Activated naive CD8-positive, alpha-beta T cell treated with anti-CD3 and anti-CD28 coated beads, Interleukin-2, amount 10 ng/mL, durations not matched to agents 7 days and 5 days (primary cell): ENCODE measurements around the gene MAST4. TPM values are rescaled to one million over a fixed set of nuclear protein-coding genes. Genes with fewer than 3 reads are reported as not detected.
A peak's percentile ranks its signal among the peaks of the same experiment; 100 is the strongest.

ENCODE experiments used
- ATAC-seq: fragments of 150-1000 bp; cut with Tn5 transposase; one replicate; pipeline ENCODE4 v1.10.0; 2021; ENCODE audit warnings: low read depth, moderate library complexity
- POLR2A ChIA-PET: fragments of 350-600 bp; sonication (Branson Sonifier 250); formaldehyde crosslinking; loops from one replicate; lab custom pipeline; 2021; ENCODE audit warnings: antibody characterized with exemption; lab: Charles Lee
- DNase-seq: peaks from one replicate; pipeline ENCODE4 v3.0.0; 2021
- H3K27ac Mint-ChIP-seq: one replicate; pipeline ENCODE4 v1.8.0; 2022; ENCODE audit warnings: mild to moderate bottlenecking, mixed read lengths
- H3K27me3 Mint-ChIP-seq: one replicate; pipeline ENCODE4 v1.8.0; 2022; ENCODE audit warnings: mild to moderate bottlenecking, moderate library complexity, mixed read lengths
- H3K36me3 Mint-ChIP-seq: one replicate; pipeline ENCODE4 v1.8.0; 2021; ENCODE audit warnings: mild to moderate bottlenecking, mixed read lengths
- H3K4me1 Mint-ChIP-seq: one replicate; pipeline ENCODE4 v1.8.0; 2021; ENCODE audit warnings: mixed read lengths
- H3K4me3 Mint-ChIP-seq: one replicate; pipeline ENCODE4 v1.8.0; 2022; ENCODE audit warnings: mild to moderate bottlenecking, moderate library complexity, mixed read lengths
- H3K9me3 Mint-ChIP-seq: one replicate; pipeline ENCODE4 v1.8.0; 2021; ENCODE audit warnings: mixed read lengths
- total RNA-seq, 2 experiments: library from RNA; stranded (reverse); gene quantifications; one replicate each; pipeline ENCODE4 v1.2.3, GENCODE V29; 2021

Gene MAST4
- total RNA-seq, 2 experiments from 2014 or later: 13.4 to 14.3 TPM

DNA sequence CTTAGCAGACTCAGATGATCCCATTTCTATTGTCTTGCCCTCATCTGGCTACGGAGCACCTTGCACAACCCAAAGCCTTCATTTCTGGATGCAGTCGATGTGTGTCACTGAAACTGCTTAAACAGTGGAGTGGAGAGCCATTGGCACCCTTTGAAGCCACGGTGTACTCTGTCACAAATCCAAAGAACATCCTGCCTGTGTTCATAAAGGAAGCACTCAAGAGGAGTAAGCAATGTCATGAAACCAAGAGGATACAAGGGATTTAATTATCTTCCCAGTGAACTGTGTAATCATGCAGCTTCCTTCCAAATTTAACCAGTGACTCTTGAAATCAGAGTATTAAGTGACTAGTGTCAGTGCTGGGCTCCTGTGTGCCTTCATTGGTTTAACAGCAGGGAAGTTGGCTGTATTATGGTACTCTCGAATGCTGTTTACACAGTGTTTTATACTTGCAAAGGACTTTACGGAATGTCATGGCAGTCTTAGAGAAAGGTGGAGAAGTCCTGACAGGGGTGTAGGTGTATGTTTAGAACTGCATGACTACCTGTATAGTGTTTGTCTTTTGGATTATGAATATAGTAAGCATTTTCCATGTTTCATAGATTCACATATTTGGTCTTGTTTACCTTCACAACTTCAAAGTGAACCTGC, 558.5 kb downstream of the MAST4 start:
- Mint-ChIP-seq H3K27me3 (no peaks in the 10 kb centered on the region), H3K9me3 (no peaks in the 10 kb centered on the region), H3K4me3 (no peak overlapping the region), H3K4me1 (peaks cover 25% of the 10 kb centered on the region), H3K27ac (no peak overlapping the region), H3K36me3 (peaks cover 12% of the 10 kb centered on the region)
- ATAC-seq (no peak), DNase-seq (no peak)
- POLR2A ChIA-PET: no interaction called here

DNA sequence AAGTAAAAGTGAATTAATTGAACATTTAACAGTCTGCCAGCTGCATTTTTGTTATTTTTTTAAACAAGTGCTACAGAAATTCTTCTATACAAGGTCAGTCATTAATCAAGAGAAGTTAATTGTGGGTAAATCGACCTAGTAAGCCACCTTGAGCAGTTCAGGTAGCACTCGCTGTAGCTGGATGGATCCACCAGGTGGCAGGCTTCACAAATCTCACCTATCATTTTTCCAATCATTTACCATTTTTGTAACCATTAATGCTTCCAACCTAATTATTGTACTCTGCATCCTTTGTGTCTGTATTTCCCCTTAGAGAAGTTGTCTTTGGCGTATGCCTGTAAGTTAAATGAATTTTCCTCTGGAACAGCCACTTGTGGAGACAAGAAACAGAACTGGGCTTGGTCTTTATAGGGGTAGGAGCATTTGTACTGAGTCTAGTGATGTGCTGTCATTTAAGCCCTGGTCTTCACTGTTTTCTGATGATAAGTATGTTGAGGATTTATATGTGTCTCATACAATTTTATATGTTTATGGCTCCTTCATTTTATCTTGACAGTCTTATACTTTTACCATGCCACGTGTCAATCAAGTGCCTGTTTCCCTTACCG, 560.9 kb downstream of the MAST4 start:
- H3K27me3 Mint-ChIP-seq: no peaks in the 10 kb centered on the region
- DNase-seq (peak; percentile 51), ATAC-seq (peak; percentile 55)
- peaks cover 42% of the 10 kb centered on the region for H3K4me1 Mint-ChIP-seq
- no peak overlapping the region for H3K4me3 Mint-ChIP-seq
- H3K36me3 Mint-ChIP-seq: peaks cover 12% of the 10 kb centered on the region
- POLR2A ChIA-PET: interaction anchor here (1.5 to 2.6 kb wide), 2 partner anchors 9 to 51 kb away, joined by 7 to 19 read pairs; no protein-coding TSS in a partner anchor
- peak overlapping the region; percentile 1 for H3K27ac Mint-ChIP-seq
- H3K9me3 Mint-ChIP-seq: no peaks in the 10 kb centered on the region

DNA sequence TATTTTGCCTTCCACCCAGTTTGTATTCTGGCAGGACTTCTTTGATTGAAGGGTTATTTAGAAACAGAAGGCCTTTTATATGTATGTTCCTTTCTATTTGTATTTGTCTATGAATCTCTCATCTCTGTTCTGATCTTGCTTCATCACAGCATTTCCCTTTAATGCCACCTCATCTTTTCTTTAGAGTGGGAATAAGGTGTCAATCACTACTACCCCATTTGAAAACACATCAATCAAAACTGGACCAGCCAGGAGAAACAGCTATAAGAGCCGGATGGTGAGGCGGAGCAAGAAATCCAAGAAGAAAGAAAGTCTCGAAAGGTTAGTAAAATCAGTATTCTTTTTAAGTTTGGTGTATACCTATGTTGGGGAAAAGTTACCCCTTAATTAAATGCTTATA, 564.1 kb downstream of the MAST4 start:
- Mint-ChIP-seq H3K36me3 (peaks cover 35% of the 10 kb centered on the region), H3K9me3 (no peaks in the 10 kb centered on the region), H3K4me3 (peak overlapping the region; percentile 61), H3K27ac (peak overlapping the region; percentile 55), H3K4me1 (peaks cover 50% of the 10 kb centered on the region), H3K27me3 (no peaks in the 10 kb centered on the region)
- POLR2A ChIA-PET: interaction anchor here (11.1 kb wide), 1 partner anchor 44 kb away, joined by 341 read pairs; no protein-coding TSS in a partner anchor
- no peak for ATAC-seq
- no peak for DNase-seq

DNA sequence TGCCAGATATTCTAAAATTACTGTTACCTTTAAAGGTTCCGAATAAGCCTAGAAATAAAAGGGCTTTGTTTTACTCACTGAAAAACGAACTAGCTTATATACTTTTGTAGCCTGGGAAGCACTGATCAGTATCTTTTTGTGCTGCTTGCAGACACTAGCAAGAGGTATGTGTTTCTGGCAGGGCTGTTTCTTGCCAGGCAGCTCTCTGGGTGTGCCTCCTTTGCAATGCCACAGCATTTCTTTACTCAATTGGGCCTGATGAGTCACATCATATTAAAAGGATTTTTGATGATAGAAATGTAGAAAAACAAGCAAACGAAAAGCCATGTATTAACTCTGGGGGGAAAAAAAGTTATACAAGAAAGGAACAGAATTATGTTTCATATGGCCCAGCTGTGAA, 564.8 kb downstream of the MAST4 start:
- no peaks in the 10 kb centered on the region for H3K27me3 Mint-ChIP-seq
- ATAC-seq (no peak), DNase-seq (no peak)
- peak overlapping the region; percentile 55 for H3K27ac Mint-ChIP-seq
- POLR2A ChIA-PET: interaction anchor here (11.1 kb wide), 1 partner anchor 43 kb away, joined by 341 read pairs; no protein-coding TSS in a partner anchor
- H3K9me3 Mint-ChIP-seq: no peaks in the 10 kb centered on the region
- peaks cover 39% of the 10 kb centered on the region for H3K36me3 Mint-ChIP-seq
- H3K4me1 Mint-ChIP-seq: peaks cover 51% of the 10 kb centered on the region
- peak overlapping the region; percentile 35 for H3K4me3 Mint-ChIP-seq

DNA sequence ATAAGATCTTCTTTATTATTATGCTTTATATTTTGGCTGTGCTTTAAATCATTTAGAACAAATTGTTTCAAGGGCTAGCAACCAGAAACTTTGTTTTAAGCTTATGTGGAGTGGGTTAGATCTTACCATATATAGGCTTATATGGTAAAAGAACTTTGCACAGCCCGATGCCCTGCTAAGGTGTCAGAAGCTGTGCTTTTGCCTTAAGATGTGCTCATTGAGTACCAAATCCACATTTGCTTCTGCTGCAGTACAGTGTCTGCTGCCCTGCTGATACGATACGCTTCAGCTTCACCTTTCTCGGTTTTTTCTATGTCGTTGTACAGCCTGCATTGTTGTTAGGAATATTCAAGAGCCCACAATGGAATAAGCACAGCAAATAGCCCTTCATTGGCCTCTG, 565.6 kb downstream of the MAST4 start:
- no peaks in the 10 kb centered on the region for H3K27me3 Mint-ChIP-seq
- H3K4me3 Mint-ChIP-seq: peak overlapping the region; percentile 87
- peaks cover 50% of the 10 kb centered on the region for H3K4me1 Mint-ChIP-seq
- POLR2A ChIA-PET: interaction anchor here (0.8 to 11.1 kb wide), 3 partner anchors 43 to 1236 kb away, joined by 3 to 341 read pairs (median 4); partner anchors contain the start of gene ERBIN
- H3K9me3 Mint-ChIP-seq: no peaks in the 10 kb centered on the region
- ATAC-seq (no peak), DNase-seq (no peak)
- peaks cover 39% of the 10 kb centered on the region for H3K36me3 Mint-ChIP-seq
- peak overlapping the region; percentile 56 for H3K27ac Mint-ChIP-seq

DNA sequence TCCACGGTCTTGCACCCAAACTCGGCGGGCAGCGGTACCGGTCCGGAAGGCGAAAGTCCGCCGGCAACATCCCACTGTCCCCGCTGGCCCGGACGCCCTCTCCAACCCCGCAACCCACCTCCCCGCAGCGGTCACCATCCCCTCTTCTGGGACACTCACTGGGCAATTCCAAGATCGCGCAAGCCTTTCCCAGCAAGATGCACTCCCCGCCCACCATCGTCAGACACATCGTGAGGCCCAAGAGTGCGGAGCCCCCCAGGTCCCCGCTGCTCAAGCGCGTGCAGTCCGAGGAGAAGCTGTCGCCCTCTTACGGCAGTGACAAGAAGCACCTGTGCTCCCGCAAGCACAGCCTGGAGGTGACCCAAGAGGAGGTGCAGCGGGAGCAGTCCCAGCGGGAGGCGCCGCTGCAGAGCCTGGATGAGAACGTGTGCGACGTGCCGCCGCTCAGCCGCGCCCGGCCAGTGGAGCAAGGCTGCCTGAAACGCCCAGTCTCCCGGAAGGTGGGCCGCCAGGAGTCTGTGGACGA, 567.1 kb downstream of the MAST4 start:
- Mint-ChIP-seq H3K27me3 (no peaks in the 10 kb centered on the region), H3K9me3 (no peaks in the 10 kb centered on the region), H3K27ac (peak overlapping the region; percentile 63), H3K36me3 (peaks cover 44% of the 10 kb centered on the region), H3K4me3 (peak overlapping the region; percentile 87), H3K4me1 (peaks cover 50% of the 10 kb centered on the region)
- POLR2A ChIA-PET: interaction anchor here (1.5 to 11.1 kb wide), 4 partner anchors 17 to 54 kb away, joined by 3 to 341 read pairs (median 26); no protein-coding TSS in a partner anchor
- ATAC-seq (no peak), DNase-seq (no peak)

DNA sequence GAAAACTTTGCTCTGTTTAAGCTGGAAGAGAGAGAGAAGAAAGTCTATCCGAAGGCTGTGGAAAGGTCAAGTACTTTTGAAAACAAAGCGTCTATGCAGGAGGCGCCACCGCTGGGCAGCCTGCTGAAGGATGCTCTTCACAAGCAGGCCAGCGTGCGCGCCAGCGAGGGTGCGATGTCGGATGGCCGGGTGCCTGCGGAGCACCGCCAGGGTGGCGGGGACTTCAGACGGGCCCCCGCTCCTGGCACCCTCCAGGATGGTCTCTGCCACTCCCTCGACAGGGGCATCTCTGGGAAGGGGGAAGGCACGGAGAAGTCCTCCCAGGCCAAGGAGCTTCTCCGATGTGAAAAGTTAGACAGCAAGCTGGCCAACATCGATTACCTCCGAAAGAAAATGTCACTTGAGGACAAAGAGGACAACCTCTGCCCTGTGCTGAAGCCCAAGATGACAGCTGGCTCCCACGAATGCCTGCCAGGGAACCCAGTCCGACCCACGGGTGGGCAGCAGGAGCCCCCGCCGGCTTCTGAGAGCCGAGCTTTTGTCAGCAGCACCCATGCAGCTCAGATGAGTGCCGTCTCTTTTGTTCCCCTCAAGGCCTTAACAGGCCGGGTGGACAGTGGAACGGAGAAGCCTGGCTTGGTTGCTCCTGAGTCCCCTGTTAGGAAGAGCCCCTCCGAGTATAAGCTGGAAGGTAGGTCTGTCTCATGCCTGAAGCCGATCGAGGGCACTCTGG, 567.8 kb downstream of the MAST4 start:
- H3K27me3 Mint-ChIP-seq: no peaks in the 10 kb centered on the region
- DNase-seq (no peak), ATAC-seq (no peak)
- H3K4me1 Mint-ChIP-seq: peaks cover 49% of the 10 kb centered on the region
- POLR2A ChIA-PET: interaction anchor here (0.8 to 11.1 kb wide), 6 partner anchors 10 to 324 kb away, joined by 3 to 341 read pairs (median 26); no protein-coding TSS in a partner anchor
- peak overlapping the region; percentile 87 for H3K4me3 Mint-ChIP-seq
- H3K9me3 Mint-ChIP-seq: no peaks in the 10 kb centered on the region
- H3K27ac Mint-ChIP-seq: peak overlapping the region; percentile 96
- peaks cover 44% of the 10 kb centered on the region for H3K36me3 Mint-ChIP-seq

DNA sequence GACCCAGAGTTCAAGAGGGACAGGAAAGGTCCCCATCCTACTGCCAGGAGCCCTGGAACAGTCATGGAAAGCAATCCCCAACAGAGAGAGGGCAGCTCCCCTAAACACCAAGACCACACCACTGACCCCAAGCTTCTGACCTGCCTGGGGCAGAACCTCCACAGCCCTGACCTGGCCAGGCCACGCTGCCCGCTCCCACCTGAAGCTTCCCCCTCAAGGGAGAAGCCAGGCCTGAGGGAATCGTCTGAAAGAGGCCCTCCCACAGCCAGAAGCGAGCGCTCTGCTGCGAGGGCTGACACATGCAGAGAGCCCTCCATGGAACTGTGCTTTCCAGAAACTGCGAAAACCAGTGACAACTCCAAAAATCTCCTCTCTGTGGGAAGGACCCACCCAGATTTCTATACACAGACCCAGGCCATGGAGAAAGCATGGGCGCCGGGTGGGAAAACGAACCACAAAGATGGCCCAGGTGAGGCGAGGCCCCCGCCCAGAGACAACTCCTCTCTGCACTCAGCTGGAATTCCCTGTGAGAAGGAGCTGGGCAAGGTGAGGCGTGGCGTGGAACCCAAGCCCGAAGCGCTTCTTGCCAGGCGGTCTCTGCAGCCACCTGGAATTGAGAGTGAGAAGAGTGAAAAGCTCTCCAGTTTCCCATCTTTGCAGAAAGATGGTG, 568.8 kb downstream of the MAST4 start:
- DNase-seq (peak; percentile 35), ATAC-seq (no peak)
- POLR2A ChIA-PET: interaction anchor here (0.8 to 11.1 kb wide), 7 partner anchors 8 to 325 kb away, joined by 4 to 341 read pairs (median 20); no protein-coding TSS in a partner anchor
- Mint-ChIP-seq H3K27me3 (no peaks in the 10 kb centered on the region), H3K4me1 (peaks cover 44% of the 10 kb centered on the region), H3K9me3 (no peaks in the 10 kb centered on the region), H3K27ac (peak overlapping the region; percentile 96), H3K4me3 (peak overlapping the region; percentile 87), H3K36me3 (peaks cover 44% of the 10 kb centered on the region)

DNA sequence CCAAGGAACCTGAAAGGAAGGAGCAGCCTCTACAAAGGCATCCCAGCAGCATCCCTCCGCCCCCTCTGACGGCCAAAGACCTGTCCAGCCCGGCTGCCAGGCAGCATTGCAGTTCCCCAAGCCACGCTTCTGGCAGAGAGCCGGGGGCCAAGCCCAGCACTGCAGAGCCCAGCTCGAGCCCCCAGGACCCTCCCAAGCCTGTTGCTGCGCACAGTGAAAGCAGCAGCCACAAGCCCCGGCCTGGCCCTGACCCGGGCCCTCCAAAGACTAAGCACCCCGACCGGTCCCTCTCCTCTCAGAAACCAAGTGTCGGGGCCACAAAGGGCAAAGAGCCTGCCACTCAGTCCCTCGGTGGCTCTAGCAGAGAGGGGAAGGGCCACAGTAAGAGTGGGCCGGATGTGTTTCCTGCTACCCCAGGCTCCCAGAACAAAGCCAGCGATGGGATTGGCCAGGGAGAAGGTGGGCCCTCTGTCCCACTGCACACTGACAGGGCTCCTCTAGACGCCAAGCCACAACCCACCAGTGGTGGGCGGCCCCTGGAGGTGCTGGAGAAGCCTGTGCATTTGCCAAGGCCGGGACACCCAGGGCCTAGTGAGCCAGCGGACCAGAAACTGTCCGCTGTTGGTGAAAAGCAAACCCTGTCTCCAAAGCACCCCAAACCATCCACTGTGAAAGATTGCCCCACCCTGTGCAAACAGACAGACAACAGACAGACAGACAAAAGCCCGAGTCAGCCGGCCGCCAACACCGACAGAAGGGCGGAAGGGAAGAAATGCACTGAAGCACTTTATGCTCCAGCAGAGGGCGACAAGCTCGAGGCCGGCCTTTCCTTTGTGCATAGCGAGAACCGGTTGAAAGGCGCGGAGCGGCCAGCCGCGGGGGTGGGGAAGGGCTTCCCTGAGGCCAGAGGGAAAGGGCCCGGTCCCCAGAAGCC, 569.6 kb downstream of the MAST4 start:
- DNase-seq (peak; percentile 88), ATAC-seq (peak; percentile 89)
- peaks cover 39% of the 10 kb centered on the region for H3K4me1 Mint-ChIP-seq
- H3K4me3 Mint-ChIP-seq: peak overlapping the region; percentile 87
- peak overlapping the region; percentile 96 for H3K27ac Mint-ChIP-seq
- POLR2A ChIA-PET: interaction anchor here (0.6 to 11.1 kb wide), 15 partner anchors 8 to 1051 kb away, joined by 3 to 341 read pairs (median 4); partner anchors contain the start of gene CD180
- H3K36me3 Mint-ChIP-seq: peaks cover 43% of the 10 kb centered on the region
- no peaks in the 10 kb centered on the region for H3K27me3 Mint-ChIP-seq
- no peaks in the 10 kb centered on the region for H3K9me3 Mint-ChIP-seq

DNA sequence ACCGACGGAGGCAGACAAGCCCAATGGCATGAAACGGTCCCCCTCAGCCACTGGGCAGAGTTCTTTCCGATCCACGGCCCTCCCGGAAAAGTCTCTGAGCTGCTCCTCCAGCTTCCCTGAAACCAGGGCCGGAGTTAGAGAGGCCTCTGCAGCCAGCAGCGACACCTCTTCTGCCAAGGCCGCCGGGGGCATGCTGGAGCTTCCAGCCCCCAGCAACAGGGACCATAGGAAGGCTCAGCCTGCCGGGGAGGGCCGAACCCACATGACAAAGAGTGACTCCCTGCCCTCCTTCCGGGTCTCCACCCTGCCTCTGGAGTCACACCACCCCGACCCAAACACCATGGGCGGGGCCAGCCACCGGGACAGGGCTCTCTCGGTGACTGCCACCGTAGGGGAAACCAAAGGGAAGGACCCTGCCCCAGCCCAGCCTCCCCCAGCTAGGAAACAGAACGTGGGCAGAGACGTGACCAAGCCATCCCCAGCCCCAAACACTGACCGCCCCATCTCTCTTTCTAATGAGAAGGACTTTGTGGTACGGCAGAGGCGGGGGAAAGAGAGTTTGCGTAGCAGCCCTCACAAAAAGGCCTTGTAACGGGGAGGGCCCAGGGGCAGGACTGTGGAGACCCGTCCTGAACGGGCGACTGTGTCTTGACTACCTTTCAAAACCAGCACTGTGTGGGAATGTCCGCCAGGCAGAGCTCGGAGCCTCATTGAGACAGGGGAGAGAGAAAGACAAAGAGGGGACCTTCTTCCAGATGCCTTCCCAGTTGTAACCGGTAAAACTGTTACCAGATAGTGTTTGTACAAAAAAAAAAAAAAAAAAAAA, 570.5 kb downstream of the MAST4 start:
- ATAC-seq: peak; percentile 63
- Mint-ChIP-seq H3K36me3 (peaks cover 39% of the 10 kb centered on the region), H3K27ac (peak overlapping the region; percentile 96), H3K27me3 (no peaks in the 10 kb centered on the region), H3K9me3 (no peaks in the 10 kb centered on the region), H3K4me1 (peaks cover 32% of the 10 kb centered on the region), H3K4me3 (peak overlapping the region; percentile 87)
- DNase-seq: peak; percentile 84
- POLR2A ChIA-PET: interaction anchor here (0.6 to 11.1 kb wide), 17 partner anchors 9 to 1236 kb away, joined by 3 to 341 read pairs (median 5); partner anchors contain the start of gene CD180

DNA sequence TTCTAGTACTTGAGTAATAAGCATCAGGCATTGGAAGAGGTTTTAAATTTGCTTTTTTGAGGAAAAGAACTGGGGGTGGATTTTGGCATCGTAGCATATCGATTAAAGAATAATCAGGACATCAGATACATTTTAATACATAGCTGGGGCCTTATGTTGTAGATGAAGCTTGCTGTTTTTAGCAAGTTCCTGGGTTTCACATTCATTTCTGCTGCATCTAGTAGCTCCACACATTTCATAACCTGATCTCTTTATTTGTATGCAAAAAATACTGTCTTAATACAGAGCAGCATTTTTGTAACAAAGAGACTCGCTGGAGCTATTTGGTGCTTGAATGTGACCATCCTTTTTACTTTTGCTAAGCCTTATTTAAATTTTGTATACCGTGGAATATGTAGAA, 571.9 kb downstream of the MAST4 start:
- H3K4me3 Mint-ChIP-seq: peak overlapping the region; percentile 87
- POLR2A ChIA-PET: interaction anchor here (1.8 to 11.1 kb wide), 6 partner anchors 12 to 53 kb away, joined by 4 to 341 read pairs (median 34); no protein-coding TSS in a partner anchor

More for the DNA sequence above, 571.9 kb downstream of the MAST4 start:
- DNase-seq (no peak), ATAC-seq (no peak)
- peak overlapping the region; percentile 96 for H3K27ac Mint-ChIP-seq
- H3K36me3 Mint-ChIP-seq: peaks cover 29% of the 10 kb centered on the region
- H3K4me1 Mint-ChIP-seq: peaks cover 19% of the 10 kb centered on the region
- H3K9me3 Mint-ChIP-seq: no peaks in the 10 kb centered on the region
- H3K27me3 Mint-ChIP-seq: no peaks in the 10 kb centered on the region
